ENCODE results near the gene MYLK. TPM values are rescaled to one million over a fixed set of nuclear protein-coding genes. Genes with fewer than 3 reads are reported as not detected.
A peak's percentile ranks its signal among the peaks of the same experiment; 100 is the strongest.

The MYLK gene
- total and polyA plus RNA-seq, 10 of the 15 experiments (the other 5 are each of a cell fraction or from before 2014, with no cell fraction given) = 0.04 to 1.6 (median 0.42) TPM; not detected in 1

DNA sequence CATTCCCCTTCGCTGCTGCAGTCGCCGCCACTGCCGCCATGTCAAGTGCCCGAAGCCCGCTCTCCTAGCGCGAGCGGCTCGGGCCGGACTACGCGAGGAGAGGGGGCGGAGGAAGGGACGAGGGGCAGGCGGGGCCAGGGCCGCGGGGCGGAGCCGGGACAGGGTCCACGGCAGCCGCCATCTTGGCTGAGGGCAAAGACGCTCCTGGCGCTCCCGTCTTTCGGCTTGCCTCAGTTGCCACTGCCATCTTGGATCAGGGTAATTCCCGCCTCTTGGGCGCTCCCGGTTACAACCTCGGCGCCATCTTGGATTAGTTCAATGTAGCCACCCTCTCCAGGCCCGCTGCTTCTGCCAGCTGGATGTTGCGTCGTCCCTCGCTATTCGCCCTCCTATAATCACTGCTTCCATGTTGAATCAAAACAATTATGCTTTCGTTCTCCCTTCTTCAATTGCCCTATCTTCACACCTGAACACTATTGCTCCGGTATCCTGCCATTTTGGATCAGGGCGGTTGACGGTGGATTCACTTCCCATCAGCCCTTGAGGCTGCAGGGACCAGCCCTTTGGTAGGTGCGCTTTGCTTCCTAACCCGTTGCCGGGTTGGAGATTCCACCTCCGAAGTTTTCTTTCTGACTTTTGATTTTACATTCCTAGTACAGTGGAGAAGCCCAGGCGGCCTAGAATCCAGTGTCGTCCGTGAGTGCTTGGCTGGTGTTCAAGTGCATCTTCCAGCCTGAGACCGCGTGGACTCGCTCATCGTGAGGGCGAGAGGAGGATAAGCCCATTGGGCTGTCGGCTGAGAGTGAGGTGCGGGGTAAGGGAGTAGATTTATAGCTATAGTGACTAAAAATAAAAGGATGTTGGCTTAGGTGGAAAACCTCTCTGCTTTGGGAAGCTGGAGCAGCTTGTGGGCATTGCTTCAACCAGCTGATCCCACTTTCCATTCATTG is 298.9 kb downstream of the MYLK start, which contains the start of gene HACD2 (continued):
- TF ChIP-seq DPF2 (IDR thresholded peaks at IDR 0.05) (no peak), NFYB (IDR thresholded peaks at IDR 0.05; ENCODE audit: insufficient read depth, low read depth, low read length) (no peak), RBBP5 (conservative IDR thresholded peaks at IDR 0.05) (no peak), ASH2L (IDR thresholded peaks at IDR 0.05; ENCODE audit: borderline replicate concordance, low read depth) (no peak), SMARCA5 (IDR thresholded peaks at IDR 0.05) (no peak), RAD21 (IDR thresholded peaks at IDR 0.05; ENCODE audit: insufficient read depth, low read depth, low read length) (no peak), BACH1 (IDR thresholded peaks at IDR 0.05; ENCODE audit: borderline replicate concordance) (peak; percentile 15), YBX1 (IDR thresholded peaks at IDR 0.05) (no peak), SIN3A (IDR thresholded peaks at IDR 0.05; ENCODE audit: low read depth, low read length) (no peak; the same call in 1 of the 2 replicates), IKZF2 (IDR thresholded peaks at IDR 0.05) (peak; percentile 92), NBN (IDR thresholded peaks at IDR 0.05) (peak; percentile 97), POLR2A (IDR thresholded peaks at IDR 0.05; ENCODE audit: low read depth, low read length) (peak; percentile 87), FOXK2 (IDR thresholded peaks at IDR 0.05) (peak; percentile 82), NFXL1 (IDR thresholded peaks at IDR 0.05; ENCODE audit: borderline replicate concordance) (no peak), BCL11A (IDR thresholded peaks at IDR 0.05; ENCODE audit: low read depth, low read length) (no peak), GABPA (IDR thresholded peaks at IDR 0.05; ENCODE audit: low read depth) (no peak), TCF12 (IDR thresholded peaks at IDR 0.05; ENCODE audit: low read depth, low read length) (no peak), WRNIP1 (IDR thresholded peaks at IDR 0.05; ENCODE audit: borderline replicate concordance, low read depth, low read length) (0 out of 2 replicates have a peak, but pooled peaks have one; percentile 80), ZNF207 (IDR thresholded peaks at IDR 0.05; ENCODE audit: borderline replicate concordance) (peak; percentile 88; the same call in 1 of the 2 replicates), BHLHE40 (IDR thresholded peaks at IDR 0.05; ENCODE audit: borderline replicate concordance in 1 of 2, low read depth in 2 of 2, low read length in 1 of 2) (peak; percentile 38 to 53; a peak in 3 of 4 replicates), TARDBP (IDR thresholded peaks at IDR 0.05; ENCODE audit: borderline replicate concordance) (peak; percentile 84; the same call in 1 of the 2 replicates), IRF4 (IDR thresholded peaks at IDR 0.05; ENCODE audit: low read depth, low read length) (peak; percentile 69; the same call in 1 of the 2 replicates), ZNF622 (IDR thresholded peaks at IDR 0.05) (no peak)
- TF ChIP-seq, protein P1, sequence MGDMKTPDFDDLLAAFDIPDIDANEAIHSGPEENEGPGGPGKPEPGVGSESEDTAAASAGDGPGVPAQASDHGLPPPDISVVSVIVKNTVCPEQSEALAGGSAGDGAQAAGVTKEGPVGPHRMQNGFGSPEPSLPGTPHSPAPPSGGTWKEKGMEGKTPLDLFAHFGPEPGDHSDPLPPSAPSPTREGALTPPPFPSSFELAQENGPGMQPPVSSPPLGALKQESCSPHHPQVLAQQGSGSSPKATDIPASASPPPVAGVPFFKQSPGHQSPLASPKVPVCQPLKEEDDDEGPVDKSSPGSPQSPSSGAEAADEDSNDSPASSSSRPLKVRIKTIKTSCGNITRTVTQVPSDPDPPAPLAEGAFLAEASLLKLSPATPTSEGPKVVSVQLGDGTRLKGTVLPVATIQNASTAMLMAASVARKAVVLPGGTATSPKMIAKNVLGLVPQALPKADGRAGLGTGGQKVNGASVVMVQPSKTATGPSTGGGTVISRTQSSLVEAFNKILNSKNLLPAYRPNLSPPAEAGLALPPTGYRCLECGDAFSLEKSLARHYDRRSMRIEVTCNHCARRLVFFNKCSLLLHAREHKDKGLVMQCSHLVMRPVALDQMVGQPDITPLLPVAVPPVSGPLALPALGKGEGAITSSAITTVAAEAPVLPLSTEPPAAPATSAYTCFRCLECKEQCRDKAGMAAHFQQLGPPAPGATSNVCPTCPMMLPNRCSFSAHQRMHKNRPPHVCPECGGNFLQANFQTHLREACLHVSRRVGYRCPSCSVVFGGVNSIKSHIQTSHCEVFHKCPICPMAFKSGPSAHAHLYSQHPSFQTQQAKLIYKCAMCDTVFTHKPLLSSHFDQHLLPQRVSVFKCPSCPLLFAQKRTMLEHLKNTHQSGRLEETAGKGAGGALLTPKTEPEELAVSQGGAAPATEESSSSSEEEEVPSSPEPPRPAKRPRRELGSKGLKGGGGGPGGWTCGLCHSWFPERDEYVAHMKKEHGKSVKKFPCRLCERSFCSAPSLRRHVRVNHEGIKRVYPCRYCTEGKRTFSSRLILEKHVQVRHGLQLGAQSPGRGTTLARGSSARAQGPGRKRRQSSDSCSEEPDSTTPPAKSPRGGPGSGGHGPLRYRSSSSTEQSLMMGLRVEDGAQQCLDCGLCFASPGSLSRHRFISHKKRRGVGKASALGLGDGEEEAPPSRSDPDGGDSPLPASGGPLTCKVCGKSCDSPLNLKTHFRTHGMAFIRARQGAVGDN (IDR thresholded peaks at IDR 0.05) = peak; percentile 84
- TF ChIP-seq, protein P2, sequence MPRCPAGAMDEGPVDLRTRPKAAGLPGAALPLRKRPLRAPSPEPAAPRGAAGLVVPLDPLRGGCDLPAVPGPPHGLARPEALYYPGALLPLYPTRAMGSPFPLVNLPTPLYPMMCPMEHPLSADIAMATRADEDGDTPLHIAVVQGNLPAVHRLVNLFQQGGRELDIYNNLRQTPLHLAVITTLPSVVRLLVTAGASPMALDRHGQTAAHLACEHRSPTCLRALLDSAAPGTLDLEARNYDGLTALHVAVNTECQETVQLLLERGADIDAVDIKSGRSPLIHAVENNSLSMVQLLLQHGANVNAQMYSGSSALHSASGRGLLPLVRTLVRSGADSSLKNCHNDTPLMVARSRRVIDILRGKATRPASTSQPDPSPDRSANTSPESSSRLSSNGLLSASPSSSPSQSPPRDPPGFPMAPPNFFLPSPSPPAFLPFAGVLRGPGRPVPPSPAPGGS (IDR thresholded peaks at IDR 0.05; ENCODE audit: borderline replicate concordance, insufficient read depth, low read depth, low read length, poor library complexity, severe bottlenecking) = no peak
- TF ChIP-seq, protein P3, sequence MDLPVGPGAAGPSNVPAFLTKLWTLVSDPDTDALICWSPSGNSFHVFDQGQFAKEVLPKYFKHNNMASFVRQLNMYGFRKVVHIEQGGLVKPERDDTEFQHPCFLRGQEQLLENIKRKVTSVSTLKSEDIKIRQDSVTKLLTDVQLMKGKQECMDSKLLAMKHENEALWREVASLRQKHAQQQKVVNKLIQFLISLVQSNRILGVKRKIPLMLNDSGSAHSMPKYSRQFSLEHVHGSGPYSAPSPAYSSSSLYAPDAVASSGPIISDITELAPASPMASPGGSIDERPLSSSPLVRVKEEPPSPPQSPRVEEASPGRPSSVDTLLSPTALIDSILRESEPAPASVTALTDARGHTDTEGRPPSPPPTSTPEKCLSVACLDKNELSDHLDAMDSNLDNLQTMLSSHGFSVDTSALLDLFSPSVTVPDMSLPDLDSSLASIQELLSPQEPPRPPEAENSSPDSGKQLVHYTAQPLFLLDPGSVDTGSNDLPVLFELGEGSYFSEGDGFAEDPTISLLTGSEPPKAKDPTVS (IDR thresholded peaks at IDR 0.05; ENCODE audit: low read depth, low read length) = no peak
